AG04450 (cell line): ENCODE measurements around the gene MYH7B. TPM values are rescaled to one million over a fixed set of nuclear protein-coding genes. Genes with fewer than 3 reads are reported as not detected.

Source experiments
- CTCF ChIA-PET: fragments of 300-600, 350-600 bp; formaldehyde crosslinking; extraction: SDS; loops from one replicate; lab custom pipeline; 2022; ENCODE audit warnings: antibody characterized with exemption, inconsistent platforms; lab: Charles Lee
- POLR2A ChIA-PET: fragments of 350-600 bp; formaldehyde crosslinking; extraction: SDS; loops from one replicate; lab custom pipeline; 2021; ENCODE audit warnings: antibody characterized with exemption, inconsistent platforms; lab: Yijun Ruan, JAX
- DNase-seq: peaks from one replicate; pipeline ENCODE4 v3.0.0-alpha.2; 2011; ENCODE audit warnings: low read depth, low spot score
- H3K27ac ChIP-seq: one replicate; pipeline ENCODE4 v1.5.1; 2012; ENCODE audit warnings: low read depth, low read length, control low read depth
- H3K27me3 ChIP-seq: one replicate; pipeline ENCODE4 v1.6.0; 2012; ENCODE audit warnings: low read length; ENCODE audit not compliant: control insufficient read depth, insufficient read depth
- H3K4me3 ChIP-seq: 2 replicates; pipeline ENCODE4 v1.5.1; 2011; ENCODE audit warnings: mild to moderate bottlenecking, low read depth, low read length, control low read depth
- H3K9me3 ChIP-seq: 2 replicates; pipeline ENCODE4 v1.5.1; 2012; ENCODE audit warnings: low read length; ENCODE audit not compliant: control insufficient read depth, insufficient read depth
- CTCF ChIP-seq: IDR thresholded peaks from 2 replicates; pipeline ENCODE4 v1.5.1; 2011; ENCODE audit warnings: low read depth, low read length, control low read depth, inconsistent platforms
- polyA plus RNA-seq: library from polyadenylated mRNA; depleted of rRNA; stranded (reverse); fragments of >200 nt; gene quantifications from 2 replicates; pipeline ENCODE4 v1.2.3, GENCODE V29; 2011

MYH7B gene
- polyA plus RNA-seq, 1 experiment: 0.02 TPM

- ChIA-PET CTCF (interaction anchor here (0.7 kb wide), 1 partner anchor 461 kb away, joined by 4 read pairs; no protein-coding TSS in a partner anchor), POLR2A (no interaction called here)
- no peak overlapping the region for H3K27ac ChIP-seq
- no peak for DNase-seq
- H3K4me3 ChIP-seq: no peak overlapping the region
- peaks cover 7% of the 10 kb centered on the region for H3K27me3 ChIP-seq
- no peak for TF ChIP-seq CTCF
- no peaks in the 10 kb centered on the region; the same call in 1 of the 2 replicates for H3K9me3 ChIP-seq
Observed at GRCh38 chr20:34977365-34978091, 21.9 kb downstream of the MYH7B start.

GRCh38 chr20:34978092-34978744 is 22.6 kb downstream of the MYH7B start:
- H3K27me3 ChIP-seq: peaks cover 3% of the 10 kb centered on the region
- ChIA-PET POLR2A (no interaction called here), CTCF (no interaction called here)
- no peak for DNase-seq
- no peak for TF ChIP-seq CTCF
- H3K27ac ChIP-seq: no peak overlapping the region
- no peak overlapping the region for H3K4me3 ChIP-seq
- no peaks in the 10 kb centered on the region; the same call in 1 of the 2 replicates for H3K9me3 ChIP-seq

GRCh38 chr20:34979366-34980153 is 23.9 kb downstream of the MYH7B start:
- H3K4me3 ChIP-seq: no peak overlapping the region
- ChIA-PET CTCF (no interaction called here), POLR2A (no interaction called here)
- no peaks in the 10 kb centered on the region; the same call in 1 of the 2 replicates for H3K9me3 ChIP-seq
- H3K27ac ChIP-seq: no peak overlapping the region
- TF ChIP-seq CTCF: no peak
- no peak for DNase-seq
- peaks cover 11% of the 10 kb centered on the region for H3K27me3 ChIP-seq

- CTCF ChIA-PET: no interaction called here
- H3K4me3 ChIP-seq: no peak overlapping the region
- no peak overlapping the region for H3K27ac ChIP-seq
- no peak for DNase-seq
- POLR2A ChIA-PET: no interaction called here
- H3K9me3 ChIP-seq: no peaks in the 10 kb centered on the region; the same call in 1 of the 2 replicates
- peaks cover 13% of the 10 kb centered on the region for H3K27me3 ChIP-seq
- TF ChIP-seq CTCF: no peak
Observed at GRCh38 chr20:34980543-34981233, 25.0 kb downstream of the MYH7B start.
